ENCODE data around the gene CXCL11. TPM values are rescaled to one million over a fixed set of nuclear protein-coding genes. Genes with fewer than 3 reads are reported as not detected.

The CXCL11 gene
- not detected in 2 replicates for total RNA-seq

GRCh38 chr4:76035799-76036380 is at the start of gene CXCL11:
Gene CXCL11 (minus strand): TSS chr4:76036070. CDS start chr4:76035987, 83 bp downstream.
- DNase-seq (ENCODE audit: low spot score) = no peak
- Mint-ChIP-seq H3K4me3 (ENCODE audit: low read depth) (no peak within 1 kb of the TSS), H3K27ac (no peak within 1 kb of the TSS), H3K27me3 (ENCODE audit: low read depth) (peaks cover 5% of the 10 kb centered on the region), H3K36me3 (ENCODE audit: low read depth) (no peaks in the 10 kb centered on the region), H3K9me3 (no peaks in the 10 kb centered on the region), H3K4me1 (ENCODE audit: low read depth) (peaks cover 21% of the 10 kb centered on the region)
- intact Hi-C loops (cut with micrococcal nuclease) = no loop called here

GRCh38 chr4:76084542-76084941 is 48.7 kb upstream of the CXCL11 start:
- H3K4me1 Mint-ChIP-seq (ENCODE audit: low read depth) = peaks cover 5% of the 10 kb centered on the region
- DNase-seq (ENCODE audit: low spot score) = no peak
- no peaks in the 10 kb centered on the region for H3K9me3 Mint-ChIP-seq
- no peaks in the 10 kb centered on the region for H3K36me3 Mint-ChIP-seq (ENCODE audit: low read depth)
- no peak overlapping the region for H3K27ac Mint-ChIP-seq
- intact Hi-C loops (cut with micrococcal nuclease) = no loop called here
- H3K4me3 Mint-ChIP-seq (ENCODE audit: low read depth) = no peak overlapping the region
- H3K27me3 Mint-ChIP-seq (ENCODE audit: low read depth) = peaks cover 18% of the 10 kb centered on the region

DNA sequence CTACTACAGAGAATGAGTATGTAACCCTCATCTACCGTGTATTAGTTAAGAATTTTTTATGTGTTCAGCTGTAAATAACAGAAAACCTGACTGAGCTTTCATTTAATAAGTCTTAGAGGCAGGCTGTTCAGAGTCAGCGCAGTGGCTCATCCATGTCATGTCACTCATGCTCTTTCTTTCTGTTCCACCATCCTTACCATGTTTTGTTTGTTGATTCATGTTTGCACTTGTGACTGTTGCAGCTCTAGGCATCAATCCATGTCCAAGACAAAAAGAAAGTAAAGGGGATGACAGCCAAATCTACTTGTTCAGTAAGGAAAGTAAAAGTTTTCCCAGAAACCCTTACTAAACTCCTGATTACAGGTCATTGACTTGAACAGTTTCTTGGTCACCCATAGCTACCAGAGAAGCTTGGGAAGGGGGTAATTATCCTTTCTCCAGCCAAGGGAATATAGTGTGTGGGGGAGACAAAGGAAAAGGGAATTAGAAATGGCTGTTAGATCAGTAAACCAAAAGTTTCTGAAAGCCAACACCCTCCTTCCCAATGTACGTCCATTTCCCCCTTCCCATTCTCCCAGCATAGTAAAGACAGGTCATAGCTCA is 47.6 kb upstream of the CXCL11 start:
- DNase-seq (ENCODE audit: low spot score) = no peak
- H3K4me3 Mint-ChIP-seq (ENCODE audit: low read depth) = no peak overlapping the region
- H3K4me1 Mint-ChIP-seq (ENCODE audit: low read depth) = peaks cover 5% of the 10 kb centered on the region
- no peaks in the 10 kb centered on the region for H3K9me3 Mint-ChIP-seq
- intact Hi-C loops (cut with micrococcal nuclease) = no loop called here
- peaks cover 23% of the 10 kb centered on the region for H3K27me3 Mint-ChIP-seq (ENCODE audit: low read depth)
- H3K36me3 Mint-ChIP-seq (ENCODE audit: low read depth) = no peaks in the 10 kb centered on the region
- H3K27ac Mint-ChIP-seq = no peak overlapping the region

GRCh38 chr4:76078033-76078613 is 42.3 kb upstream of the CXCL11 start:
- H3K4me3 Mint-ChIP-seq (ENCODE audit: low read depth) = no peak overlapping the region
- no peak for DNase-seq (ENCODE audit: low spot score)
- peaks cover 2% of the 10 kb centered on the region for H3K4me1 Mint-ChIP-seq (ENCODE audit: low read depth)
- intact Hi-C loops (cut with micrococcal nuclease) = no loop called here
- peaks cover 13% of the 10 kb centered on the region for H3K27me3 Mint-ChIP-seq (ENCODE audit: low read depth)
- H3K27ac Mint-ChIP-seq = no peak overlapping the region
- H3K36me3 Mint-ChIP-seq (ENCODE audit: low read depth) = no peaks in the 10 kb centered on the region
- no peaks in the 10 kb centered on the region for H3K9me3 Mint-ChIP-seq

DNA sequence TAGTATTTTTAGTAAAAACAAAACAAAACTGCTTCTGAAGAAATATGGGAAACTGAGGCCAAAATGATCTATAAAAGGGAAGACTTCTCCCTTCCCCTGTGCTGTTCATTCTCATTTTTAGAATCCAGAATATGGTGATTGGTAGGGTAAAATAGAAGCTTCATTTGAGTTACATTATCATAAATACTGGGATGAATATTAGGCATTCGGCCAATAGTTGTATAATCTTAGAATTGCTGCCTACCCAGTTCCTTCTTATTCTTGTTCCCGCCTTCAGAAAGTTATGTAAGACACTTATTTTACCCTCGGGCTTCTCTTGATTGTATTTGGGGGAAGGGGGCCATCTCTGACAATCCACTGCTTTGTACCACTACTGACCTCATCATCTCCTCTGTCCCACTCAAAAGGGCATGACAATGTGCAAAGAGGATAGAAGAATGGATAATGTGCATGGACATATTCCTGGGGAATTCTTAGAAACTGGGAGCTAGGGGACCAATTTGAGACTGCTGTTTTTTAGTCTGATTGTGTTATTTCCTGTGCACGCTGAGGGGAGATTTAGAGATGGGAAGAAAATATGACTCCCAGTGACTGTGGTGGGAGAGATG is 39.2 kb upstream of the CXCL11 start:
- DNase-seq (ENCODE audit: low spot score) = no peak
- no peak overlapping the region for H3K27ac Mint-ChIP-seq
- no peaks in the 10 kb centered on the region for H3K36me3 Mint-ChIP-seq (ENCODE audit: low read depth)
- H3K9me3 Mint-ChIP-seq = no peaks in the 10 kb centered on the region
- intact Hi-C loops (cut with micrococcal nuclease) = no loop called here
- H3K27me3 Mint-ChIP-seq (ENCODE audit: low read depth) = peaks cover 10% of the 10 kb centered on the region
- no peak overlapping the region for H3K4me3 Mint-ChIP-seq (ENCODE audit: low read depth)
- H3K4me1 Mint-ChIP-seq (ENCODE audit: low read depth) = no peaks in the 10 kb centered on the region

DNA sequence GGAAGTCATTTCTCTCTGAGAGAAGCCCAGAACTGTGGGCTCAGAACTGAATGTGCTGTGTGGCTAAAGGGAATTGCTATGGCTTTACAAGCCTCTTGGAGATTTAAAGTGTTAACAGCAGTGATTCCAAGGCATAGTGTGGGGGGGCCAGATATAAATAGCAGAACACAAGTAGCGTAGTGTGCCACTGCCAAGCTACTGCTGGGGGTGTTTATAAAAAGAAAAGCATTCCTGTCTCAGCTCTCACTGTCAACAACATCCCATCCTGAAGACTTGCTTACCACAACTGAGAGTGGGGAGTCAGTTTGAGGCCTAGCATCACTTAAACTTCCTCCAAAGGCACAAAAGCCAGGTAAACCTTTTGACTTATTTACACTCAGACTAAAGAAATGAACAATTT is 38.6 kb upstream of the CXCL11 start, which contains the start of gene ART3:
Gene ART3, plus strand, starts transcription at position 242 of the 400 bp plus-strand sequence. CDS start 1,181 bp downstream, outside the sequence.
- no peaks in the 10 kb centered on the region for H3K36me3 Mint-ChIP-seq (ENCODE audit: low read depth)

GRCh38 chr4:76072760-76073159 is 36.9 kb upstream of the CXCL11 start:
- DNase-seq (ENCODE audit: low spot score) = no peak
- H3K4me3 Mint-ChIP-seq (ENCODE audit: low read depth) = no peak overlapping the region
- intact Hi-C loops (cut with micrococcal nuclease) = no loop called here
- H3K4me1 Mint-ChIP-seq (ENCODE audit: low read depth) = no peaks in the 10 kb centered on the region
- H3K36me3 Mint-ChIP-seq (ENCODE audit: low read depth) = no peaks in the 10 kb centered on the region
- H3K27ac Mint-ChIP-seq = no peak overlapping the region
- no peaks in the 10 kb centered on the region for H3K9me3 Mint-ChIP-seq
- peaks cover 2% of the 10 kb centered on the region for H3K27me3 Mint-ChIP-seq (ENCODE audit: low read depth)

More for the DNA sequence above, 38.6 kb upstream of the CXCL11 start, which contains the start of gene ART3:
- Mint-ChIP-seq H3K4me3 (ENCODE audit: low read depth) (no peak within 1 kb of the TSS), H3K27ac (no peak within 1 kb of the TSS), H3K27me3 (ENCODE audit: low read depth) (peaks cover 8% of the 10 kb centered on the region), H3K4me1 (ENCODE audit: low read depth) (no peaks in the 10 kb centered on the region), H3K9me3 (no peaks in the 10 kb centered on the region)
- intact Hi-C loops (cut with micrococcal nuclease) = no loop called here
- no peak for DNase-seq (ENCODE audit: low spot score)

DNA sequence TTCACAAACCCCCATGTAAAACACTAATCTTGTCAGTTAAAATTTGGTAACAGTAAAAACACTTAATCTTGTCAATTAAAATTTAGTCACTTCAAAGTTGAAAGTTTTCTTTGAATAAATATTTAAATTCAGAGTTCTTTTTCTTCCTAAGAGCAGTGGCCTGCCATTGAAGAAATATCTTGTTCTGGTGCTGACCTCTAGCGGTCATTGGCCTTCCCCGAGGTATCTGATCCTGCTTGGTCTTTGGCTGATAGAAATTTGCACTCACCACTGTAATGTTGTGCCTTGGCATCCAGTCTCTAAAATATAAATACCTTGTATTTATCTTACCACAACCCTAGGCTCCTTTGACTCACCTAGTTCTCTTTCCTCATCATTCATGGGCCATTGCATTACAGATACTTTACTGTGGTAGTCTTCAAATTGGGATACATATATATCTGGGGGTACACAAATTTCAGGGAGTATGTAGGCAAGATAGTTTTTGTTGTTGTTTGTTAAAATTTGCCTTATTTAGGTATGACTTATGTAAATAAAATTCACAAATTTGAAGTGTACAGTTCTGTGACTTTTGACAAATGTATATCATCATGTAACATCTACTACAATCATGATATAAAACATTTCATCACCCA is 31.9 kb upstream of the CXCL11 start:
- no peak overlapping the region for H3K4me3 Mint-ChIP-seq (ENCODE audit: low read depth)
- intact Hi-C loops (cut with micrococcal nuclease) = loop anchor here (1.0 to 10.0 kb wide), 3 partner anchors 72 to 1517 kb away; no protein-coding TSS in a partner anchor
- H3K9me3 Mint-ChIP-seq = no peaks in the 10 kb centered on the region
- H3K27me3 Mint-ChIP-seq (ENCODE audit: low read depth) = no peaks in the 10 kb centered on the region
- DNase-seq (ENCODE audit: low spot score) = peak; percentile 45
- no peaks in the 10 kb centered on the region for H3K36me3 Mint-ChIP-seq (ENCODE audit: low read depth)
- H3K27ac Mint-ChIP-seq = no peak overlapping the region
- peaks cover 2% of the 10 kb centered on the region for H3K4me1 Mint-ChIP-seq (ENCODE audit: low read depth)

DNA sequence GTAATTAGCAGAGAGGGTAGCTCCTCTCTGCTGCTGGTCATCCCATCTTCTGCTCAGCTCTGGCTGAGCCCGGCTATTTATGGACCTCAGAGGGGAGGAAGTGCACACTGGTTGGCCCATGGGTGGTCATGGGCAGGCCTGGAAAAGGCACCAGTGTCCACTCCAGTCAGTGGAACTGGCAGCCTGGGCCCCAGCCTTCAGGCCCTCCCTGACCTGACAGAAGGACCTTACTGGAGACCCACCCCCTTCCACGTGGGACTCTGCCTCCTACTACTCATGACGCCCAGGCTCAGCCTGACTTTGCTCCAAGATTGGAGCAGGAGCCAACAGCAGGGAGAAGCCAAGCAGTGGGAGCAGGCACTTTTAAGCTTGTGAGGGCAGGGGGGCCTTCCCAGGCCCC is 30.7 kb upstream of the CXCL11 start:
- Mint-ChIP-seq H3K27me3 (ENCODE audit: low read depth) (no peaks in the 10 kb centered on the region), H3K27ac (no peak overlapping the region)

GRCh38 chr4:76061982-76062381 is 26.1 kb upstream of the CXCL11 start:
- Mint-ChIP-seq H3K4me1 (ENCODE audit: low read depth) (peaks cover 43% of the 10 kb centered on the region), H3K36me3 (ENCODE audit: low read depth) (no peaks in the 10 kb centered on the region)
- intact Hi-C loops (cut with micrococcal nuclease) = loop anchor here (10.0 kb wide), 2 partner anchors 147 to 1523 kb away; no protein-coding TSS in a partner anchor

More for the DNA sequence above, 30.7 kb upstream of the CXCL11 start:
- intact Hi-C loops (cut with micrococcal nuclease) = loop anchor here (10.0 kb wide), 2 partner anchors 152 to 1518 kb away; no protein-coding TSS in a partner anchor
- H3K36me3 Mint-ChIP-seq (ENCODE audit: low read depth) = no peaks in the 10 kb centered on the region
- peaks cover 8% of the 10 kb centered on the region for H3K4me1 Mint-ChIP-seq (ENCODE audit: low read depth)
- H3K9me3 Mint-ChIP-seq = no peaks in the 10 kb centered on the region
- DNase-seq (ENCODE audit: low spot score) = no peak
- H3K4me3 Mint-ChIP-seq (ENCODE audit: low read depth) = no peak overlapping the region

GRCh38 chr4:76061421-76061820 is 25.6 kb upstream of the CXCL11 start:
- H3K9me3 Mint-ChIP-seq = no peaks in the 10 kb centered on the region
- H3K4me3 Mint-ChIP-seq (ENCODE audit: low read depth) = no peak overlapping the region
- peaks cover 43% of the 10 kb centered on the region for H3K4me1 Mint-ChIP-seq (ENCODE audit: low read depth)
- DNase-seq (ENCODE audit: low spot score) = no peak
- H3K36me3 Mint-ChIP-seq (ENCODE audit: low read depth) = no peaks in the 10 kb centered on the region
- no peak overlapping the region for H3K27ac Mint-ChIP-seq
- no peaks in the 10 kb centered on the region for H3K27me3 Mint-ChIP-seq (ENCODE audit: low read depth)
- intact Hi-C loops (cut with micrococcal nuclease) = loop anchor here (10.0 kb wide), 2 partner anchors 147 to 1523 kb away; no protein-coding TSS in a partner anchor

More at GRCh38 chr4:76061982-76062381, 26.1 kb upstream of the CXCL11 start:
- Mint-ChIP-seq H3K4me3 (ENCODE audit: low read depth) (no peak overlapping the region), H3K27ac (no peak overlapping the region), H3K27me3 (ENCODE audit: low read depth) (no peaks in the 10 kb centered on the region), H3K9me3 (no peaks in the 10 kb centered on the region)
- no peak for DNase-seq (ENCODE audit: low spot score)

DNA sequence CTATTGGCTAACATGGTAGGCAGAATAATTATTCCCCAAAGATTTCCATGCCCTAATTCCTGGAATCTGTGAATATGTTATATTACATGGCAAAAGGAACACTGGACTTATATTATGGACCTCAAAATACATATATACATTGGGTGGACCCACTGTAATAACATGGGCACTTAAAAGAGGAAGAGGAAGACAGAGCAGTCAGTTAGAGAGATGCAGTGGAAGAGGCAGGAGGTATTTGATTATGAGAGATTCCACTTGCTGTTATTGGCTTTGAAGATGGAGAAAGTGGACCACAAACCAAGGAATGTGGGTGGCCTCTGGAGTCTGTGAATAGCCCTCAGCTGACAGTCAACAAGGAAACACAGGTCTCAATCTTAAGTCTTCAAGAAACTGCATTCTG is 24.6 kb upstream of the CXCL11 start:
- Mint-ChIP-seq H3K9me3 (no peaks in the 10 kb centered on the region), H3K36me3 (ENCODE audit: low read depth) (no peaks in the 10 kb centered on the region), H3K4me1 (ENCODE audit: low read depth) (peaks cover 52% of the 10 kb centered on the region), H3K4me3 (ENCODE audit: low read depth) (no peak overlapping the region), H3K27ac (peak overlapping the region; percentile 42), H3K27me3 (ENCODE audit: low read depth) (no peaks in the 10 kb centered on the region)
- DNase-seq (ENCODE audit: low spot score) = no peak
- intact Hi-C loops (cut with micrococcal nuclease) = loop anchor here (10.0 kb wide), 2 partner anchors 146 to 1524 kb away; no protein-coding TSS in a partner anchor

Measured in activated T-helper 2 cell treated with anti-CD3 and anti-CD28 coated beads, Interferon-gamma antibody, Interleukin-2, Interleukin-4, amounts not matched to agents 10 μg/mL and 5 μg/mL and 100 μg/mL, durations not matched to agents 14 hours and 24 hours and 36 hours (primary cell).